Lower leg skin (tissue), 4 donors: ENCODE data around the gene ZBTB49. TPM values are rescaled to one million over a fixed set of nuclear protein-coding genes. Genes with fewer than 3 reads are reported as not detected.
A peak's percentile ranks its signal among the peaks of the same experiment; 100 is the strongest.

Experiments used
- DNase-seq, 2 donors: peaks; one replicate each; pipeline ENCODE4 v3.0.0-alpha.2; 2019; ENCODE audit warnings: low spot score in 2 of 2
- H3K4me3 ChIP-seq: fragments of 200-600 bp; sonication (generic); 2 replicates; pipeline ENCODE4 v1.5.1; 2017; ENCODE audit warnings: mild to moderate bottlenecking, low read depth; ENCODE audit not compliant: poor library complexity, severe bottlenecking
- CTCF ChIP-seq, 3 donors: fragments of 450-650 bp; IDR thresholded peaks; one replicate each; pipeline ENCODE4 v1.5.1; 2016; ENCODE audit warnings: antibody characterized with exemption in 3 of 3, mild to moderate bottlenecking in 3 of 3, moderate library complexity in 2 of 3
- POLR2A ChIP-seq, 2 donors: fragments of 450-650 bp; IDR thresholded peaks; one replicate each; pipeline ENCODE4 v1.6.1; 2016 to 2017; ENCODE audit warnings: antibody characterized with exemption in 2 of 2, mild to moderate bottlenecking in 1 of 2, moderate library complexity in 1 of 2
- WGBS, 2 donors: methylation state at CpG; one replicate each; pipeline ENCODE4 v1.1.5; 2018; 5-methylcytosine and 5-hydroxymethylcytosine counted together
- intact Hi-C: fragments of 100-400 bp; cut with DNase I; formaldehyde crosslinking; loops from one replicate; pipeline ENCODE4 v1.15.0; 2023; ENCODE audit warnings: low total_unique reads
- total RNA-seq, 4 donors: library from RNA; depleted of rRNA; stranded (reverse); fragments of >200 nt; gene quantifications; one replicate each; pipeline ENCODE4 v1.1.0, GENCODE V29; 2016

ZBTB49 gene
- total RNA-seq, 4 donors from 2014 or later = 4.9 to 29.5 (median 6.9) TPM

DNA sequence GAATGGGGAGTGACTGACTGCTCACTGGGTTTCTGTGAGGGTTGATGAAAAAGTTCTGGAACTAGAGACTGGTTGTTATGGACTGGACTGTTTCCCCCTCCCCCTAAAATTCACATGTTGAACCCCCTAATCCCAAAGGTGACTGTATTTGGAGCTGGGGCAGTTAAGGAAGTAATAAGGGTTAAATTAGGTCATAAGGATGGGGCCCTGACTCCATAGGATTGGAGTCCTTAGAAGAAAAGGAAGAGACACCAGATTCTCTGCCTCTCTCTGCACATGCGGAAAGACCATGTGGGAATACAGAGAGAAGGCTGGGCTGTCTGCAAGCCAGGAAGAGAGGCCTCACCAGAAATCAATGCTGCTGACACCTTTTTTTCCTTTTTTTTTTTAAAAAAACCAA, 38.2 kb downstream of the ZBTB49 start:
- H3K4me3 ChIP-seq = no peak overlapping the region
- intact Hi-C loops = no loop called here
- WGBS, 2 donors = 95 to 100% methylated on average over 1 of the region's 1 CpG

DNA sequence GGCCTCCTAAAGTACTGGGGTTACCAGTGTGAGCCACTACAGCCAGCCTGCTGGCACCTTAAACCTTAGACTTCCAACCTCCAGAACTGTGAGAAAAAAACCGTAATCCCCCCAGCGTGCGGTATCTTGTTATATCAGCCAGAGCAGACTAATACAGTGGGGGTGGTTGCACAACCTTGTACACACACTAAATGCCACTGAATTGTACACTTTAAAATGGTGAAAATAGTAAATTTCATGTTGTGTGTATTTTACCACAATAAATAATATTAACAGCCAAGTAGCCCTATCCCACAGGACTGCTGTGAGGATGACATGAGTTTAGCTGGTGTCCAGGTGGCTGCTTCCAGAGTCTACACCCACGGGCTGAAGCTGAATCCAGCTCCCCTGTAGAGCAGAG, 38.8 kb downstream of the ZBTB49 start:
- no peak overlapping the region for H3K4me3 ChIP-seq
- intact Hi-C loops = no loop called here
- 91% methylated on average over 4 of the region's 4 CpGs for WGBS, 2 donors
- TF ChIP-seq CTCF (IDR thresholded peaks at IDR 0.05) (no peak), POLR2A (IDR thresholded peaks at IDR 0.05) (no peak)
- peak in 1 of 2 donors; percentile 21 for DNase-seq

More for the DNA sequence above, 38.2 kb downstream of the ZBTB49 start:
- DNase-seq = peak in 1 of 2 donors; percentile 6
- TF ChIP-seq CTCF (IDR thresholded peaks at IDR 0.05) = no peak

GRCh38 chr4:4329496-4329895, 39.4 kb downstream of the ZBTB49 start:
- WGBS, 2 donors = 93 to 97% methylated on average over 10 of the region's 10 CpGs
- TF ChIP-seq CTCF (IDR thresholded peaks at IDR 0.05) (no peak), POLR2A (IDR thresholded peaks at IDR 0.05) (no peak)
- no peak overlapping the region for H3K4me3 ChIP-seq
- intact Hi-C loops = no loop called here
- DNase-seq = peak in 1 of 2 donors; percentile 36

GRCh38 chr4:4330794-4331193, 40.7 kb downstream of the ZBTB49 start:
- intact Hi-C loops = no loop called here
- no peak for DNase-seq
- 83% methylated on average over 5 of the region's 5 CpGs for WGBS, 2 donors
- H3K4me3 ChIP-seq = no peak overlapping the region
- no peak for TF ChIP-seq POLR2A (IDR thresholded peaks at IDR 0.05)
- TF ChIP-seq CTCF (IDR thresholded peaks at IDR 0.05) = no peak

DNA sequence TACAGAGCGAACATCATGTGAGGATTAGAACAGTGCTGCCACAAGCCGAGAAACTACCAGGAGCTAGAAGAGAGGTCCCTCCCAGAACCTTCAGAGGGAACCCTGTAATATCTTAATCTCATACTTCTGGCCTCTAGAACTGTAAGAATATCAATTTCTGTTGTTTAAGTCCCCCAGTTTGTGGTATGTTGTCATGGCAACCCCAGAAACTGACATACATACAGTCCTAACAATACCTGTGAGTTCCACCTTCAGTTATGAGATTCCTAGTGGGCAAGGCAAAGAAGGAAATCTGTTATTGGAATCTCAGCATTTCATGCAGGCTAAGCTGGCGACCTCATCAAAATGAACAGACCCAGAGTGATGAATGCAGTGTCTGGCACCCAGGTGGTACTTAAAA, 42.5 kb downstream of the ZBTB49 start:
- no peak for DNase-seq
- 91 to 99% methylated on average over 3 of the region's 3 CpGs for WGBS, 2 donors
- H3K4me3 ChIP-seq = no peak overlapping the region
- TF ChIP-seq CTCF (IDR thresholded peaks at IDR 0.05) (no peak), POLR2A (IDR thresholded peaks at IDR 0.05) (no peak)
- intact Hi-C loops = no loop called here

DNA sequence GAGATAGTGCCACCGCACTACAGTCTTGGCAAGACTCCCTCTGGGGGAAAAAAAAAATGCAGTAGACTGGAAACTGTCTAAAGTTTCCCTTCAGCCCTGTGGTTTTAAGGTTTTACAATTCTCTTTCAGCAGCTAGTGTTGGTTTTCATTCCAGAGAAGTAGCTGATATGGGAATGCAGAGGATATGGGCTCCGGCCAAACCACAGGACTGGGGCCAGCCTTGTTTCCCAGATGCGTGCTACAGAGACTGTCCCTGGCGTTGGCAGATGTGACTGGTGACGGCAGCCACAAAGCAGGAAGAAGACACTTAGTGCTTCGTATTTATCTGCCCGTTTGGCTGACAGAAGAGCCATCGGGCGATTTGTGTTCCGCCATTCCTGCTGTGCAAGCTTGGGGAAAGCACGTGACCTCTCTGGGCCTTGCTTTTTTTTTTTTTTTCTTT, 43.2 kb downstream of the ZBTB49 start:
- 31 to 43% methylated on average over 11 of the region's 11 CpGs for WGBS, 2 donors
- no peak for TF ChIP-seq POLR2A (IDR thresholded peaks at IDR 0.05)
- TF ChIP-seq CTCF (IDR thresholded peaks at IDR 0.05) = no peak
- intact Hi-C loops = no loop called here
- H3K4me3 ChIP-seq = no peak overlapping the region
- peak in 1 of 2 donors; percentile 32 for DNase-seq
